GM12801 (cell line): ENCODE measurements around the gene PLEKHG4B.

Experiments used
- CTCF ChIP-seq: IDR thresholded peaks from one replicate; pipeline ENCODE4 v1.5.1; 2011; ENCODE audit warnings: control low read depth; ENCODE audit not compliant: insufficient read length; ENCODE audit errors: extremely low read depth

PLEKHG4B gene

GRCh38 chr5:107526-107925 is 15.6 kb downstream of the PLEKHG4B start:
- no peak for TF ChIP-seq CTCF

GRCh38 chr5:109826-110225 is 17.9 kb downstream of the PLEKHG4B start:
- no peak for TF ChIP-seq CTCF

GRCh38 chr5:110270-110888 is 18.4 kb downstream of the PLEKHG4B start:
- TF ChIP-seq CTCF: no peak

- no peak for TF ChIP-seq CTCF
These were observed 19.2 kb downstream of the PLEKHG4B start for GRCh38 chr5:111171-111570.

- no peak for TF ChIP-seq CTCF
These were observed 27.6 kb downstream of the PLEKHG4B start for GRCh38 chr5:119486-120097.

GRCh38 chr5:121432-121831 is 29.5 kb downstream of the PLEKHG4B start:
- TF ChIP-seq CTCF: no peak

- TF ChIP-seq CTCF: no peak
These were observed 33.8 kb downstream of the PLEKHG4B start for GRCh38 chr5:125815-126214.
